Loucy (cell line): ENCODE measurements around the gene SH3BGRL2.

Source experiments
- H2AFZ ChIP-seq: fragments of 200-600 bp; sonication (generic); 2 replicates; pipeline ENCODE4 v1.6.0; 2016; ENCODE audit warnings: antibody characterized with exemption, mild to moderate bottlenecking, low read length, moderate library complexity
- H3F3A ChIP-seq: fragments of 200-600 bp; 2 replicates; pipeline ENCODE4 v1.6.0; 2016; ENCODE audit warnings: antibody characterized with exemption, low read depth, mild to moderate bottlenecking
- H3K27me3 ChIP-seq: fragments of 200-600 bp; sonication (generic); 2 replicates; pipeline ENCODE4 v1.6.1; 2014; ENCODE audit warnings: low read length, mild to moderate bottlenecking; ENCODE audit not compliant: insufficient read depth, poor library complexity, severe bottlenecking
- H3K36me3 ChIP-seq: fragments of 200-600 bp; sonication (generic); 2 replicates; pipeline ENCODE4 v1.6.1; 2016; ENCODE audit warnings: low read length; ENCODE audit not compliant: insufficient read depth
- H3K4me1 ChIP-seq: fragments of 200-600 bp; sonication (generic); 2 replicates; pipeline ENCODE4 v1.5.1; 2014; ENCODE audit warnings: low read length, mild to moderate bottlenecking; ENCODE audit not compliant: insufficient read depth, poor library complexity, severe bottlenecking
- H3K4me2 ChIP-seq: fragments of 200-600 bp; sonication (generic); 2 replicates; pipeline ENCODE4 v1.6.0; 2014; ENCODE audit warnings: antibody characterized with exemption, low read length, low read depth, mild to moderate bottlenecking; ENCODE audit not compliant: poor library complexity, severe bottlenecking
- H3K4me3 ChIP-seq: fragments of 200-600 bp; sonication (generic); 2 replicates; pipeline ENCODE4 v1.5.1; 2014; ENCODE audit warnings: low read length, mild to moderate bottlenecking, mixed read lengths; ENCODE audit not compliant: poor library complexity, severe bottlenecking
- H3K79me2 ChIP-seq: fragments of 200-600 bp; sonication (generic); 2 replicates; pipeline ENCODE4 v1.6.1; 2014; ENCODE audit warnings: low read length; ENCODE audit not compliant: insufficient read depth
- H3K9ac ChIP-seq: fragments of 200-600 bp; sonication (generic); 2 replicates; pipeline ENCODE4 v1.6.0; 2014; ENCODE audit warnings: mild to moderate bottlenecking, low read depth, low read length, moderate library complexity; ENCODE audit not compliant: poor library complexity, severe bottlenecking
- H3K9me2 ChIP-seq: fragments of 200-600 bp; sonication (generic); replicated peaks from 2 replicates; pipeline ENCODE4 v1.6.1; 2016; ENCODE audit warnings: low read depth, low read length, mixed read lengths
- H3K9me3 ChIP-seq: fragments of 200-600 bp; sonication (generic); 2 replicates; pipeline ENCODE4 v1.6.1; 2014; ENCODE audit warnings: mild to moderate bottlenecking, antibody characterized with exemption, low read length, low read depth; ENCODE audit not compliant: insufficient read depth
- H4K20me1 ChIP-seq: fragments of 200-600 bp; sonication (generic); 2 replicates; pipeline ENCODE4 v1.6.0; 2014; ENCODE audit warnings: antibody characterized with exemption, low read length, mild to moderate bottlenecking; ENCODE audit not compliant: insufficient read depth, poor library complexity, severe bottlenecking
- EZH2phosphoT487 ChIP-seq: fragments of 200-600 bp; IDR thresholded peaks from 2 replicates; pipeline ENCODE4 v1.6.1; 2018; ENCODE audit warnings: antibody characterized with exemption, mild to moderate bottlenecking, moderate library complexity, borderline replicate concordance
- TF ChIP-seq, protein P1 (sequence below): fragments of 200-600 bp; sonication (generic); conservative IDR thresholded peaks from 2 replicates; pipeline ENCODE4 v1.5.1; 2014; ENCODE audit warnings: mild to moderate bottlenecking, antibody characterized with exemption, low read length

The SH3BGRL2 gene

DNA sequence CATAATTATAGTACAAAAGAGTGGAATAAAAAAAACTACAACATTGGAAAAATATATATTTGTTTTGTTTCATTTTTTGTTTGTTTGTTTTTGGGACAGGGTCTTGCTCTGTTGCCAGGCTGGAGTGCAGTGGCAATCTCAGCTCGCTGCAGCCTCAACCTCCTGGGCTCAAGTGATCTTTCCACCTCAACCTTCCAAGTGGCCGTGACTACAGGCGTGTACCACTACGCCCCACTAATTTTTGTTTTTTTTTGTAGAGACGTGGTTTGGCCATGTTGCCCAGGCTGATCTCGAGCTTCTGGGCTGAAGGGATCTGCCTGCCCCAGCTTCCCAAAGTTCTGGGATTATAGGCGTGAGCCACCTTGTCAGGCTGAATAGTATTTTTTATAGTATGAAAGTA is 41.4 kb upstream of the SH3BGRL2 start:
- H4K20me1 ChIP-seq = no peaks in the 10 kb centered on the region
- H3K4me3 ChIP-seq = no peak overlapping the region
- H3K4me2 ChIP-seq = no peak overlapping the region
- no peaks in the 10 kb centered on the region for H3K36me3 ChIP-seq
- H3K9ac ChIP-seq = no peak overlapping the region
- H3K4me1 ChIP-seq = no peaks in the 10 kb centered on the region
- H3K79me2 ChIP-seq = no peaks in the 10 kb centered on the region
- no peak overlapping the region for H2AFZ ChIP-seq
- no peaks in the 10 kb centered on the region for H3K9me3 ChIP-seq
- TF ChIP-seq, protein P1, sequence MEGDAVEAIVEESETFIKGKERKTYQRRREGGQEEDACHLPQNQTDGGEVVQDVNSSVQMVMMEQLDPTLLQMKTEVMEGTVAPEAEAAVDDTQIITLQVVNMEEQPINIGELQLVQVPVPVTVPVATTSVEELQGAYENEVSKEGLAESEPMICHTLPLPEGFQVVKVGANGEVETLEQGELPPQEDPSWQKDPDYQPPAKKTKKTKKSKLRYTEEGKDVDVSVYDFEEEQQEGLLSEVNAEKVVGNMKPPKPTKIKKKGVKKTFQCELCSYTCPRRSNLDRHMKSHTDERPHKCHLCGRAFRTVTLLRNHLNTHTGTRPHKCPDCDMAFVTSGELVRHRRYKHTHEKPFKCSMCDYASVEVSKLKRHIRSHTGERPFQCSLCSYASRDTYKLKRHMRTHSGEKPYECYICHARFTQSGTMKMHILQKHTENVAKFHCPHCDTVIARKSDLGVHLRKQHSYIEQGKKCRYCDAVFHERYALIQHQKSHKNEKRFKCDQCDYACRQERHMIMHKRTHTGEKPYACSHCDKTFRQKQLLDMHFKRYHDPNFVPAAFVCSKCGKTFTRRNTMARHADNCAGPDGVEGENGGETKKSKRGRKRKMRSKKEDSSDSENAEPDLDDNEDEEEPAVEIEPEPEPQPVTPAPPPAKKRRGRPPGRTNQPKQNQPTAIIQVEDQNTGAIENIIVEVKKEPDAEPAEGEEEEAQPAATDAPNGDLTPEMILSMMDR = no peak
- no peak for TF ChIP-seq EZH2phosphoT487
- H3F3A ChIP-seq = no peaks in the 10 kb centered on the region
- no peaks in the 10 kb centered on the region for H3K9me2 ChIP-seq
- H3K27me3 ChIP-seq = no peaks in the 10 kb centered on the region

DNA sequence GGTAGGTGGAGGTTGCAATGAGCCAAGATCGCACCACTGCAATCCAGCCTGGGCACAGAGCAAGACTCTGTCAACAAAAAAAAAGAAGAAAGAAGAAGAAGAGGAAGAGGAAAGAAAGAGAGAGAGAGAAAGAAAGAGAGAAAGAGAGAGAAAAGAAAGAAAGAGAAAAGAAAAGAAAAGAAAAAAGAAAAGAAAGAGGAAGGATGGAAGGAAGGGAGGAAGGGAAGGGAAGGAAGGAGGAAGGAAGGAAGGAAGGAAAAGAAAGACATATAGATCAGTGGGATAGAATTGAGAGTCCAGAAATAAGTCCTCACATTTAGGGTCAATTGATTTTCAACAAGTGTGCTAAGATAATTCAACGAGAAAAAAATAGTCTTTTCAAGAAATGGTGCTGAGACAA is 34.0 kb upstream of the SH3BGRL2 start:
- H2AFZ ChIP-seq = no peak overlapping the region
- H3K4me1 ChIP-seq = no peaks in the 10 kb centered on the region
- no peaks in the 10 kb centered on the region for H3K36me3 ChIP-seq
- no peaks in the 10 kb centered on the region for H4K20me1 ChIP-seq
- no peaks in the 10 kb centered on the region for H3K79me2 ChIP-seq
- no peaks in the 10 kb centered on the region for H3K9me2 ChIP-seq
- H3K9me3 ChIP-seq = no peaks in the 10 kb centered on the region
- no peak overlapping the region for H3K4me2 ChIP-seq
- no peak overlapping the region for H3K4me3 ChIP-seq
- TF ChIP-seq, protein P1 = no peak
- TF ChIP-seq EZH2phosphoT487 = no peak
- H3F3A ChIP-seq = no peaks in the 10 kb centered on the region
- no peaks in the 10 kb centered on the region for H3K27me3 ChIP-seq
- H3K9ac ChIP-seq = no peak overlapping the region

DNA sequence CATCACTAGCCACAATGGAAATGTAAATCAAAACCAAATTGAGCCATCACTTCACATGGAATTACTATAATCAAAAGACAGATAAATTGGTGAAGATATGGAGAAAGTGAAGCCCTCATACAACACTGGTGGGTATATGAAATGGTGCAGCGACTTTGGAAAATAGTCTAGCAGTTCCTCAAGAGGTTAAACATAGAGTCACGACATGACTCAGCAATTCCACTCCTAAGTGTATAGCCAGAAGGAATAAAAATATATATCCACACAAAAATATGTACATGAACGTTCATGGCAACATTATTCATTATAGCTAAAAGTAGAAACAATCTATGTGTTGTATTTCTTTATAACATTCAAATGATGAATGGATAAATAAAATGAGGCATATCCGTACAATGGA is 33.1 kb upstream of the SH3BGRL2 start:
- Histone ChIP-seq H3K4me3 (no peak overlapping the region), H3K27me3 (no peaks in the 10 kb centered on the region), H3F3A (no peaks in the 10 kb centered on the region), H3K79me2 (no peaks in the 10 kb centered on the region), H2AFZ (no peak overlapping the region), H3K9me3 (no peaks in the 10 kb centered on the region), H4K20me1 (no peaks in the 10 kb centered on the region), H3K36me3 (no peaks in the 10 kb centered on the region), H3K4me2 (no peak overlapping the region), H3K4me1 (no peaks in the 10 kb centered on the region), H3K9ac (no peak overlapping the region), H3K9me2 (no peaks in the 10 kb centered on the region)
- no peak for TF ChIP-seq EZH2phosphoT487
- TF ChIP-seq, protein P1 = no peak
